Upper lobe of right lung (tissue), 1 donor: ENCODE results near the gene SGO2. TPM values are rescaled to one million over a fixed set of nuclear protein-coding genes. Genes with fewer than 3 reads are reported as not detected.
"Not testable (repeated sequence)": the region's sequence is repeated elsewhere in the genome, so short reads cannot be mapped to it uniquely, and the experiment has no call there.

Source experiments
- ATAC-seq: fragments of 200-7000 bp; cut with Tn5 transposase; one replicate; pipeline ENCODE4 v1.9.1; 2020; ENCODE audit warnings: mild to moderate bottlenecking, moderate library complexity
- DNase-seq: peaks from one replicate; pipeline ENCODE4 v3.0.0-alpha.2; 2020
- H3K27ac ChIP-seq: fragments of 200-600 bp; one replicate; pipeline ENCODE4 v1.8.0; 2022
- H3K27me3 ChIP-seq: fragments of 200-600 bp; one replicate; pipeline ENCODE4 v1.8.0; 2022; ENCODE audit warnings: mild to moderate bottlenecking
- H3K36me3 ChIP-seq: fragments of 200-600 bp; one replicate; pipeline ENCODE4 v1.8.0; 2022
- H3K4me1 ChIP-seq: fragments of 200-600 bp; one replicate; pipeline ENCODE4 v1.8.0; 2022
- H3K4me3 ChIP-seq: fragments of 200-600 bp; one replicate; pipeline ENCODE4 v1.8.0; 2022; ENCODE audit warnings: mild to moderate bottlenecking
- H3K9me3 ChIP-seq: fragments of 200-600 bp; one replicate; pipeline ENCODE4 v1.8.0; 2022
- intact Hi-C: fragments of 100-400 bp; cut with DNase I; formaldehyde crosslinking; loops from one replicate; pipeline ENCODE4 v1.11.0; 2022
- total RNA-seq: library from RNA; stranded (reverse); fragmentation: NEBNext Ultra II Directional; extraction: Animal tissue kit (Norgen Biotek cat#: 25700); gene quantifications from one replicate; pipeline ENCODE4 v1.2.1, GENCODE V29; 2021
- TF ChIP-seq, protein P1 (sequence below): fragments of 200-600 bp; IDR thresholded peaks from one replicate; pipeline ENCODE4 v1.8.0; 2022; ENCODE audit warnings: antibody characterized with exemption
- donor health status: DM: no; HTN: yes; CAD: no; lungs with severe emphysema.

Gene SGO2
- total RNA-seq, 1 donor from 2014 or later, result 2.1 TPM

DNA sequence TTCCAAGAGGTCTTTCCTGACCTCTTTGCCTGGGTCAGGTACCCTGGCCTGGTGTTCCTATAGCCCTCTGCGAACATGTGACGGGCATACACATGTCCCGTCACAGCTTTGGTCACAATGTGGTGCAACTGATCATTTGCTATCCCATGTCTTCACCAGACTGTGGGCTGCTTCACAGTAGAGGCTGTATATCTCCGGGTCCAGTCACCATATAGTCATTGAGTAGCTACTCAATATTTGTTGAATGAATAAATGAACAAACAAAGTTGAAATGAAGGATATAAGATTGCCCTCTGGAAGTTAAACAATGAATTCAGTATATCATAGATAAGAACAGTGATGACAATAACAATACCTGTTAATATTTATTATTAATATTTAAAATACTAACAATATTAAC, 76.6 kb downstream of the SGO2 start:
- Histone ChIP-seq H3K36me3 (peaks cover 6% of the 10 kb centered on the region), H3K4me3 (no peak overlapping the region), H3K27ac (no peak overlapping the region), H3K4me1 (no peaks in the 10 kb centered on the region), H3K9me3 (no peaks in the 10 kb centered on the region), H3K27me3 (peaks cover 4% of the 10 kb centered on the region)
- TF ChIP-seq, protein P1, sequence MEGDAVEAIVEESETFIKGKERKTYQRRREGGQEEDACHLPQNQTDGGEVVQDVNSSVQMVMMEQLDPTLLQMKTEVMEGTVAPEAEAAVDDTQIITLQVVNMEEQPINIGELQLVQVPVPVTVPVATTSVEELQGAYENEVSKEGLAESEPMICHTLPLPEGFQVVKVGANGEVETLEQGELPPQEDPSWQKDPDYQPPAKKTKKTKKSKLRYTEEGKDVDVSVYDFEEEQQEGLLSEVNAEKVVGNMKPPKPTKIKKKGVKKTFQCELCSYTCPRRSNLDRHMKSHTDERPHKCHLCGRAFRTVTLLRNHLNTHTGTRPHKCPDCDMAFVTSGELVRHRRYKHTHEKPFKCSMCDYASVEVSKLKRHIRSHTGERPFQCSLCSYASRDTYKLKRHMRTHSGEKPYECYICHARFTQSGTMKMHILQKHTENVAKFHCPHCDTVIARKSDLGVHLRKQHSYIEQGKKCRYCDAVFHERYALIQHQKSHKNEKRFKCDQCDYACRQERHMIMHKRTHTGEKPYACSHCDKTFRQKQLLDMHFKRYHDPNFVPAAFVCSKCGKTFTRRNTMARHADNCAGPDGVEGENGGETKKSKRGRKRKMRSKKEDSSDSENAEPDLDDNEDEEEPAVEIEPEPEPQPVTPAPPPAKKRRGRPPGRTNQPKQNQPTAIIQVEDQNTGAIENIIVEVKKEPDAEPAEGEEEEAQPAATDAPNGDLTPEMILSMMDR, result no peak
- intact Hi-C loops, result no loop called here
- ATAC-seq (no peak), DNase-seq (no peak)

DNA sequence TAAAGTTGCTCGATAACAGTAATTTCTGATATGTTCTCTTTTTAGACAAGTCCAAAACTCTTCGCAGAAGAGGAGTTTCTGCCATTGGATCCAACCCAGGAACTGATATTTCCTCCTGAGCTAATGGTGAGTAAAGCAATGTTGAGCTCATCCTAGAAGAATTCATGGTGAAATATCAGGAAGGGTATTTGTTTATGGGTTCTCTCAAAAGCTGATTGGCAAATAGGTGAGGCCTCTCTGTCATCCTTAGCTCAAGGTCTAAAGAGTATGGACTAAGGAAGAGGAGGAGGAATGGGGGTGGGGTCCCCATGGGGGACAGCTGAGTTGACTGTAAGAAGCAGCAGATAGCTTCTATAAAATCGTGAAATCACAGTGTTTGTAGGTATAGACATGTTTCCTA, 78.0 kb downstream of the SGO2 start:
- TF ChIP-seq, protein P1, result no peak
- H3K4me1 ChIP-seq, result no peaks in the 10 kb centered on the region
- intact Hi-C loops, result no loop called here
- H3K36me3 ChIP-seq, result peaks cover 6% of the 10 kb centered on the region
- ATAC-seq (no peak), DNase-seq (no peak)
- H3K27ac ChIP-seq, result no peak overlapping the region
- no peak overlapping the region for H3K4me3 ChIP-seq
- peaks cover 4% of the 10 kb centered on the region for H3K27me3 ChIP-seq
- no peaks in the 10 kb centered on the region for H3K9me3 ChIP-seq

DNA sequence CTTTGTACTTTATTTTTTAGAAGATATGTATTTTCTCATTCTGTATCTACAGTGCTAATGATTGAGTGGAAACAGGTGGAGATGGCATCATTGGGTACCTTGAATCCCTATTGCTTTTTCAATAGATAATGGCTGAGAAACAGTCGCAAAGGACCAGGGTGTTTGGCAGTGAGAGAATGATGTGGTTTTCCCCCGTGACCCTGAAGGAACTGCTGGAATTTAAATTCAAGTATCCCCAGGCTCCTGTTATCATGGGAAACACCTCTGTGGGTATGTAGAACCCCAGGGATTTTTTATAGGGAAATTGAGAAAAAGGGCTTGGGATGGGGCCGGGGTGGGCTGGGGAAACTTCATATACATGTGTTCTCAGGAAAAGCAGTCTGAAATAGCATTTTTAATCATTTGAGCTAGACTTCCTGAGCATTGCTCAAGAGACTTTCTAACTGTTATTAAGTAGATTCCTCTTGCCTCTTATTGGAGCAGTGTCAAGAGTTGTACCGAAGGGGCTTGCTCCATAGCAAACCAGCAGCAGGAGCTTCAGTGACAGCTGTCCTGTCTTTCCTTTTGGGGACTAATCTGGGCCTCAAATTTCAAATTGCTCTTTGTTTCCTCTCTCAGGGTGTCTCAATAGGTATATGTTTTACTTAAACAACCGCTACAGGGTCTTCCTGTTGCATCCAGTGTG, 78.7 kb downstream of the SGO2 start:
- H3K27ac ChIP-seq, result no peak overlapping the region
- intact Hi-C loops, result no loop called here

DNA sequence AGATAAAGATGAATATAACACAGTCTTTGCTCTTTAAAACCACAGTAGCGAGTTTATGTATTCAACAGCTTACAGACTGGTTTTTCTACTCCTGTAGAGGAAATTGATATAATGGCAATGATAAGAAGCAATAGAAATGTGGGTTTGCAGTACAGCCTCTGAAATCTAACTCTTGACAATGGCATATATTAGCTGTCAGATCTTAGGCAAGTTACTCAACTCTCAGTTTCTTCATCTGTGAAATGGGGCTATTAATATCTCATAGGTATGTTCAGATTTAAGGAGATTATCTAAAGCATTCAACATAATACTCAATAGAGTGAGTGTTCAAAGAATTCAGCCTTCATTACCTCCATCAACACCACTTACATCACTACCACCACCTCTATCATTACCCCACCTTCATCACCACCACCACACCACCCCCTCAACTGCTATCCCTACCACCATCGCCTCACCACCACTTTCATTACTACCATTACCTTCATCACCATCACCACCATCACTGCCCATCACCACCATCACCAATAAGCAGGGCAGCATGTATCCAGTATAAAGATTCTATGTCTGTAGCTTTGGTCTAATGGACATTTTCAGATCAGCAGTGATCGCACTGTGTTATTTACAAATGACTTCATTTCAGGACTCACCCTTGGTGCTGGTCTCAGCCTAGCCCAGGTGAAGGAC, 82.5 kb downstream of the SGO2 start:
- Histone ChIP-seq H3K36me3 (peaks cover 4% of the 10 kb centered on the region), H3K9me3 (no peaks in the 10 kb centered on the region), H3K4me3 (no peak overlapping the region), H3K27ac (no peak overlapping the region), H3K4me1 (no peaks in the 10 kb centered on the region), H3K27me3 (no peaks in the 10 kb centered on the region)
- intact Hi-C loops, result no loop called here
- TF ChIP-seq, protein P1, result no peak
- no peak for ATAC-seq
- DNase-seq, result no peak

More for the DNA sequence above, 78.7 kb downstream of the SGO2 start:
- DNase-seq (no peak), ATAC-seq (no peak)
- Histone ChIP-seq H3K9me3 (no peaks in the 10 kb centered on the region), H3K27me3 (no peaks in the 10 kb centered on the region), H3K4me1 (no peaks in the 10 kb centered on the region), H3K36me3 (peaks cover 6% of the 10 kb centered on the region), H3K4me3 (no peak overlapping the region)
- TF ChIP-seq, protein P1, result no peak

DNA sequence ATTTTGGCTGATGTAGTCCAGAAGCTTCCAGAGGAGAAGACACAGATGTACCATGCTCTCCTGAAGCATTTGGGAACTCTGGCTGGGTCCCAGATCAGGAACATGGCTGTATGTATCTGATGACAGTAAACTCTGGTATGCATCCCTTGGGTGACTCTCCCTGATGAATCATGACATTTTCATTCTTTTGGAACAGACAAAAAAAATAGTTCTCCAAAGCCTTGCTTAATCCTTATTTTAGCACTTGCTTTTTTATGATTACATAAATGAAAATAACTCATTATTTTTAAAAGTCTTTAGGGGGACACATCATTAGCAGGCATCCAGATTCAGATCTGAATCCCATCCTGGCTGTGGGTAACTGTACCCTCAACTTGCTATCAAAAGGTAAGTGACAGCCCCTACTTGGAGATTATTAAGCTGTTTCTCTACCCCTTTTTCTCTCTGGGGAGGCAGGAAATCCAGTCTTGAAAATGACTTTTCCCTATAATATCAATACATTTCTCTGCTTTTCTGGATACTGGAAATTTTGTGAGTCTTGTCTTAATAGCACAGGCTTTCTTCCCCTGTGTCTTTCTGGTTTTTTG, 83.1 kb downstream of the SGO2 start:
- intact Hi-C loops, result no loop called here
- no peak for DNase-seq
- Histone ChIP-seq H3K4me3 (no peak overlapping the region), H3K4me1 (no peaks in the 10 kb centered on the region), H3K27me3 (no peaks in the 10 kb centered on the region), H3K36me3 (no peaks in the 10 kb centered on the region), H3K27ac (no peak overlapping the region), H3K9me3 (no peaks in the 10 kb centered on the region)
- ATAC-seq, result no peak
- TF ChIP-seq, protein P1, result no peak

DNA sequence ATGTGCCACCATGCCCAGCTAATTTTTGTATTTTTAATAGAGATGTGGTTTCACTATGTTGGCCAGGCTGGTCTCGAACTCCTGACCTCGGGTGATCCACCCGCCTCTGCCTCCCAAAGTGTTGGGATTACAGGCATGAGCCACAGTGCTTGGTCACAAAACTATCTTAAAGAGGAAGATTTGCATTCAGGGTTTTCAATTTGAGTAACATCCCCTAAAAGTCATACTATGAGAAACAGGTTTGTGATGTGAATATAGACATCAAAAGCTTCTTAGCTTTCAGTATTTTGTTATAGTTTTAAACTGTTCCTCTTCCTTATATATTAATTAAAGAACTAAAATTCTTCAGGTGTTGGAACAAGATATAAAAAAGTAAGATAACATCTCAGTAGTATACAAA, 84.2 kb downstream of the SGO2 start:
- H3K4me3 ChIP-seq, H3K36me3 ChIP-seq, H3K27me3 ChIP-seq, ATAC-seq, H3K27ac ChIP-seq, H3K4me1 ChIP-seq, intact Hi-C loops, H3K9me3 ChIP-seq, DNase-seq: not testable (repeated sequence)
